Measurements from ENCODE around the gene FGF14.

- TF ChIP-seq CTCF (IDR thresholded peaks at IDR 0.05), result no peak
- TF ChIP-seq POLR2A (IDR thresholded peaks at IDR 0.05), result no peak
Observed at GRCh38 chr13:101736566-101736965, 665.3 kb downstream of the FGF14 start.
